Measurements from ENCODE around the gene PAN3.

- TF ChIP-seq CTCF (conservative IDR thresholded peaks at IDR 0.05; ENCODE audit: low read depth, low read length) (no peak), EZH2 (IDR thresholded peaks at IDR 0.05; ENCODE audit: borderline replicate concordance, low read depth, low read length, poor library complexity, severe bottlenecking) (no peak)
Observed at GRCh38 chr13:28319528-28319927, 181.2 kb downstream of the PAN3 start.
